K562 (cell line): ENCODE results near the gene DST. TPM values are rescaled to one million over a fixed set of nuclear protein-coding genes. Genes with fewer than 3 reads are reported as not detected.

Source experiments
- CBX2 ChIP-seq: fragments of 200-600 bp; sonication (generic); IDR thresholded peaks from one replicate; pipeline ENCODE4 v1.6.1; 2012; ENCODE audit warnings: mild to moderate bottlenecking, low read length, inconsistent platforms; ENCODE audit not compliant: insufficient read depth, poor library complexity, severe bottlenecking
- CBX5 ChIP-seq: IDR thresholded peaks from 2 replicates; pipeline ENCODE4 v1.6.1; 2014; ENCODE audit warnings: low read depth, borderline replicate concordance
- COPS2 ChIP-seq: fragments of 450-650 bp; conservative IDR thresholded peaks from 2 replicates; pipeline ENCODE4 v1.6.1; 2016; ENCODE audit warnings: mild to moderate bottlenecking, moderate library complexity
- DMBX1 ChIP-seq: fragments of 250-450 bp; sonication (Bioruptor Pico); IDR thresholded peaks from 2 replicates; pipeline ENCODE4 v1.8.0; 2022; ENCODE audit warnings: inconsistent platforms, mild to moderate bottlenecking, moderate library complexity, borderline replicate concordance
- E2F5 ChIP-seq: sonication (generic); formaldehyde crosslinking; IDR thresholded peaks from 2 replicates; pipeline ENCODE4 v1.8.0; 2022; ENCODE audit warnings: mild to moderate bottlenecking, missing genetic modification reagents
- ELF2 ChIP-seq: fragments of 250-450 bp; sonication (Bioruptor Pico); IDR thresholded peaks from 2 replicates; pipeline ENCODE4 v1.5.0; 2021; ENCODE audit warnings: mild to moderate bottlenecking
- GATAD2A ChIP-seq: fragments of 450-650 bp; IDR thresholded peaks from 2 replicates; pipeline ENCODE4 v1.6.1; 2017
- HNRNPH1 ChIP-seq: fragments of 200-400 bp; formaldehyde crosslinking; optimal IDR thresholded peaks from 2 replicates; pipeline ENCODE3; 2017; ENCODE audit warnings: low read depth, mild to moderate bottlenecking, low read length, moderate library complexity
- MCM2 ChIP-seq: fragments of 450-650 bp; IDR thresholded peaks from 2 replicates; pipeline ENCODE4 v1.6.1; 2017; ENCODE audit warnings: low read depth, mild to moderate bottlenecking
- MTA1 ChIP-seq: fragments of 450-650 bp; IDR thresholded peaks from 2 replicates; pipeline ENCODE4 v1.6.1; 2017; ENCODE audit warnings: borderline replicate concordance
- SMARCA5 ChIP-seq: fragments of 450-650 bp; IDR thresholded peaks from 2 replicates; pipeline ENCODE4 v1.6.1; 2016
- SRSF1 ChIP-seq: fragments of 200-400 bp; formaldehyde crosslinking; IDR thresholded peaks from 2 replicates; pipeline ENCODE4 v1.6.1; 2017; ENCODE audit warnings: mild to moderate bottlenecking, low read depth, low read length, moderate library complexity
- ZC3H8 ChIP-seq: fragments of 450-650 bp; IDR thresholded peaks from 2 replicates; pipeline ENCODE4 v1.6.1; 2017
- polyA plus RNA-seq, 8 experiments: library from polyadenylated mRNA; depleted of rRNA in 4 of 8; stranded (reverse) in 5 of 8; unstranded in 3 of 8; fragments of >200 nt; fragmentation: Nextera tagmentation in 2 of 8; fragmentation: Illumina TruSeq in 1 of 8; extraction: Ambion mirVana in 2 of 8; extraction: Trizol in 1 of 8; gene quantifications; 2 replicates each; pipeline versions ENCODE4 v1.2.1 to v1.2.3, GENCODE V29; 2011 to 2014; ENCODE audit warnings: inconsistent platforms in 1 of 8, missing spikeins in 1 of 8
- total RNA-seq, 7 experiments: library from RNA; depleted of rRNA in 6 of 7; stranded (reverse); fragments of >200 nt in 6 of 7; fragmentation: Illumina TruSeq in 2 of 7; extraction: Trizol in 2 of 7; gene quantifications; 2 replicates each; pipeline versions ENCODE4 v1.2.1 to v1.2.3, GENCODE V29; 2011 to 2021; ENCODE audit warnings: low replicate concordance in 1 of 7
- TF ChIP-seq, protein P1 (sequence below): fragments of 450-650 bp; formaldehyde crosslinking; IDR thresholded peaks from 2 replicates; pipeline ENCODE4 v1.4.0; 2020; ENCODE audit warnings: mild to moderate bottlenecking, mixed read lengths
- TF ChIP-seq, protein P2 (sequence below), 2 experiments: fragments of 450-650 bp; formaldehyde crosslinking in 1 of 2; IDR thresholded peaks; 2 replicates each; pipeline versions ENCODE4 v1.4.0 to v1.6.1; 2014 to 2020; ENCODE audit warnings: mild to moderate bottlenecking in 2 of 2, borderline replicate concordance in 1 of 2, low read depth in 1 of 2
- TF ChIP-seq, protein P3 (sequence below): sonication (generic); IDR thresholded peaks from 2 replicates; pipeline ENCODE4 v1.6.1; 2016

The DST gene
- total and polyA plus RNA-seq, 9 of the 15 experiments (the other 6 are each of a cell fraction or from before 2014, with no cell fraction given): 5.2 to 21.9 (median 13.3) TPM

GRCh38 chr6:56542364-56543331 is 100.0 kb downstream of the DST start (continued):
- TF ChIP-seq, protein P1, sequence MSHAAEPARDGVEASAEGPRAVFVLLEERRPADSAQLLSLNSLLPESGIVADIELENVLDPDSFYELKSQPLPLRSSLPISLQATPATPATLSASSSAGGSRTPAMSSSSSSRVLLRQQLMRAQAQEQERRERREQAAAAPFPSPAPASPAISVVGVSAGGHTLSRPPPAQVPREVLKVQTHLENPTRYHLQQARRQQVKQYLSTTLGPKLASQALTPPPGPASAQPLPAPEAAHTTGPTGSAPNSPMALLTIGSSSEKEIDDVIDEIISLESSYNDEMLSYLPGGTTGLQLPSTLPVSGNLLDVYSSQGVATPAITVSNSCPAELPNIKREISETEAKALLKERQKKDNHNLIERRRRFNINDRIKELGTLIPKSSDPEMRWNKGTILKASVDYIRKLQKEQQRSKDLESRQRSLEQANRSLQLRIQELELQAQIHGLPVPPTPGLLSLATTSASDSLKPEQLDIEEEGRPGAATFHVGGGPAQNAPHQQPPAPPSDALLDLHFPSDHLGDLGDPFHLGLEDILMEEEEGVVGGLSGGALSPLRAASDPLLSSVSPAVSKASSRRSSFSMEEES (CRISPR knock-in tag): no peak
- TF ChIP-seq SRSF1 (no peak), MTA1 (no peak), GATAD2A (no peak), ZC3H8 (no peak), ELF2 (CRISPR knock-in tag) (no peak), CBX2 (no peak), CBX5 (no peak), E2F5 (CRISPR knock-in tag) (no peak), MCM2 (no peak), DMBX1 (CRISPR knock-in tag) (no peak), COPS2 (no peak), SMARCA5 (peak; percentile 54; the same call in 1 of the 2 replicates), HNRNPH1 (no peak)
- TF ChIP-seq, protein P2, sequence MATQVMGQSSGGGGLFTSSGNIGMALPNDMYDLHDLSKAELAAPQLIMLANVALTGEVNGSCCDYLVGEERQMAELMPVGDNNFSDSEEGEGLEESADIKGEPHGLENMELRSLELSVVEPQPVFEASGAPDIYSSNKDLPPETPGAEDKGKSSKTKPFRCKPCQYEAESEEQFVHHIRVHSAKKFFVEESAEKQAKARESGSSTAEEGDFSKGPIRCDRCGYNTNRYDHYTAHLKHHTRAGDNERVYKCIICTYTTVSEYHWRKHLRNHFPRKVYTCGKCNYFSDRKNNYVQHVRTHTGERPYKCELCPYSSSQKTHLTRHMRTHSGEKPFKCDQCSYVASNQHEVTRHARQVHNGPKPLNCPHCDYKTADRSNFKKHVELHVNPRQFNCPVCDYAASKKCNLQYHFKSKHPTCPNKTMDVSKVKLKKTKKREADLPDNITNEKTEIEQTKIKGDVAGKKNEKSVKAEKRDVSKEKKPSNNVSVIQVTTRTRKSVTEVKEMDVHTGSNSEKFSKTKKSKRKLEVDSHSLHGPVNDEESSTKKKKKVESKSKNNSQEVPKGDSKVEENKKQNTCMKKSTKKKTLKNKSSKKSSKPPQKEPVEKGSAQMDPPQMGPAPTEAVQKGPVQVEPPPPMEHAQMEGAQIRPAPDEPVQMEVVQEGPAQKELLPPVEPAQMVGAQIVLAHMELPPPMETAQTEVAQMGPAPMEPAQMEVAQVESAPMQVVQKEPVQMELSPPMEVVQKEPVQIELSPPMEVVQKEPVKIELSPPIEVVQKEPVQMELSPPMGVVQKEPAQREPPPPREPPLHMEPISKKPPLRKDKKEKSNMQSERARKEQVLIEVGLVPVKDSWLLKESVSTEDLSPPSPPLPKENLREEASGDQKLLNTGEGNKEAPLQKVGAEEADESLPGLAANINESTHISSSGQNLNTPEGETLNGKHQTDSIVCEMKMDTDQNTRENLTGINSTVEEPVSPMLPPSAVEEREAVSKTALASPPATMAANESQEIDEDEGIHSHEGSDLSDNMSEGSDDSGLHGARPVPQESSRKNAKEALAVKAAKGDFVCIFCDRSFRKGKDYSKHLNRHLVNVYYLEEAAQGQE (IDR thresholded peaks at IDR 0.05; ENCODE audit: borderline replicate concordance): peak; percentile 83
- TF ChIP-seq, protein P2 (CRISPR knock-in tag; IDR thresholded peaks at IDR 0.05; ENCODE audit: low read depth): no peak
- TF ChIP-seq, protein P3, sequence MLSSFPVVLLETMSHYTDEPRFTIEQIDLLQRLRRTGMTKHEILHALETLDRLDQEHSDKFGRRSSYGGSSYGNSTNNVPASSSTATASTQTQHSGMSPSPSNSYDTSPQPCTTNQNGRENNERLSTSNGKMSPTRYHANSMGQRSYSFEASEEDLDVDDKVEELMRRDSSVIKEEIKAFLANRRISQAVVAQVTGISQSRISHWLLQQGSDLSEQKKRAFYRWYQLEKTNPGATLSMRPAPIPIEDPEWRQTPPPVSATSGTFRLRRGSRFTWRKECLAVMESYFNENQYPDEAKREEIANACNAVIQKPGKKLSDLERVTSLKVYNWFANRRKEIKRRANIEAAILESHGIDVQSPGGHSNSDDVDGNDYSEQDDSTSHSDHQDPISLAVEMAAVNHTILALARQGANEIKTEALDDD: peak; percentile 74
